HEK293T (cell line): Measurements from ENCODE around the gene DRAP1.
A peak's percentile ranks its signal among the peaks of the same experiment; 100 is the strongest.

Experiments
- CTCF ChIA-PET: fragments of 350-600 bp; formaldehyde crosslinking; extraction: SDS; loops from one replicate; lab custom pipeline; 2021; ENCODE audit warnings: antibody characterized with exemption, inconsistent platforms; lab: Yijun Ruan, JAX
- POLR2A ChIA-PET: fragments of 350-600 bp; formaldehyde crosslinking; extraction: SDS; loops from one replicate; lab custom pipeline; 2020; ENCODE audit warnings: antibody characterized with exemption, inconsistent platforms; lab: Yijun Ruan, JAX
- DNase-seq: peaks from one replicate; pipeline ENCODE4 v3.0.0; 2012; ENCODE audit warnings: mixed read lengths; ENCODE audit errors: extremely low spot score
- ARNT ChIP-seq: fragments of 450-650 bp; IDR thresholded peaks from 2 replicates; pipeline ENCODE4 v1.6.1; 2017; ENCODE audit warnings: mild to moderate bottlenecking
- BHLHE40 ChIP-seq: fragments of 450-650 bp; IDR thresholded peaks from 2 replicates; pipeline ENCODE4 v1.6.1; 2016; ENCODE audit warnings: mild to moderate bottlenecking, moderate library complexity, borderline replicate concordance
- CTBP1 ChIP-seq: fragments of 450-650 bp; IDR thresholded peaks from 2 replicates; pipeline ENCODE4 v1.6.1; 2016; ENCODE audit warnings: borderline replicate concordance
- ELF4 ChIP-seq: fragments of 450-650 bp; IDR thresholded peaks from 2 replicates; pipeline ENCODE4 v1.6.1; 2017; ENCODE audit warnings: antibody characterized with exemption
- FOXA1 ChIP-seq: fragments of 450-650 bp; IDR thresholded peaks from 2 replicates; pipeline ENCODE4 v1.6.1; 2016; ENCODE audit warnings: mild to moderate bottlenecking
- FOXK2 ChIP-seq: fragments of 450-650 bp; IDR thresholded peaks from 2 replicates; pipeline ENCODE4 v1.6.1; 2016; ENCODE audit warnings: mild to moderate bottlenecking
- FOXM1 ChIP-seq: fragments of 450-650 bp; IDR thresholded peaks from 2 replicates; pipeline ENCODE4 v1.6.1; 2017; ENCODE audit warnings: mild to moderate bottlenecking, borderline replicate concordance
- HDGF ChIP-seq: fragments of 450-650 bp; IDR thresholded peaks from 2 replicates; pipeline ENCODE4 v1.6.1; 2017; ENCODE audit warnings: antibody characterized with exemption, borderline replicate concordance
- L3MBTL2 ChIP-seq: fragments of 450-650 bp; conservative IDR thresholded peaks from 2 replicates; pipeline ENCODE4 v1.6.1; 2016; ENCODE audit warnings: mild to moderate bottlenecking
- LEF1 ChIP-seq: fragments of 450-650 bp; IDR thresholded peaks from 2 replicates; pipeline ENCODE4 v1.6.1; 2017; ENCODE audit warnings: mild to moderate bottlenecking, borderline replicate concordance
- NFRKB ChIP-seq: fragments of 450-650 bp; IDR thresholded peaks from 2 replicates; pipeline ENCODE4 v1.6.1; 2016; ENCODE audit warnings: mild to moderate bottlenecking, moderate library complexity
- SP1 ChIP-seq: fragments of 450-650 bp; IDR thresholded peaks from 2 replicates; pipeline ENCODE4 v1.6.1; 2017
- SUZ12 ChIP-seq: fragments of 450-650 bp; IDR thresholded peaks from 2 replicates; pipeline ENCODE4 v1.6.1; 2016; ENCODE audit warnings: mild to moderate bottlenecking
- TARDBP ChIP-seq: fragments of 450-650 bp; IDR thresholded peaks from 2 replicates; pipeline ENCODE4 v1.6.1; 2016
- ZNF384 ChIP-seq: fragments of 450-650 bp; IDR thresholded peaks from 2 replicates; pipeline ENCODE4 v1.6.1; 2016
- TF ChIP-seq, protein P1 (sequence below): fragments of 450-650 bp; IDR thresholded peaks from 2 replicates; pipeline ENCODE4 v1.6.1; 2016

The DRAP1 gene

DNA sequence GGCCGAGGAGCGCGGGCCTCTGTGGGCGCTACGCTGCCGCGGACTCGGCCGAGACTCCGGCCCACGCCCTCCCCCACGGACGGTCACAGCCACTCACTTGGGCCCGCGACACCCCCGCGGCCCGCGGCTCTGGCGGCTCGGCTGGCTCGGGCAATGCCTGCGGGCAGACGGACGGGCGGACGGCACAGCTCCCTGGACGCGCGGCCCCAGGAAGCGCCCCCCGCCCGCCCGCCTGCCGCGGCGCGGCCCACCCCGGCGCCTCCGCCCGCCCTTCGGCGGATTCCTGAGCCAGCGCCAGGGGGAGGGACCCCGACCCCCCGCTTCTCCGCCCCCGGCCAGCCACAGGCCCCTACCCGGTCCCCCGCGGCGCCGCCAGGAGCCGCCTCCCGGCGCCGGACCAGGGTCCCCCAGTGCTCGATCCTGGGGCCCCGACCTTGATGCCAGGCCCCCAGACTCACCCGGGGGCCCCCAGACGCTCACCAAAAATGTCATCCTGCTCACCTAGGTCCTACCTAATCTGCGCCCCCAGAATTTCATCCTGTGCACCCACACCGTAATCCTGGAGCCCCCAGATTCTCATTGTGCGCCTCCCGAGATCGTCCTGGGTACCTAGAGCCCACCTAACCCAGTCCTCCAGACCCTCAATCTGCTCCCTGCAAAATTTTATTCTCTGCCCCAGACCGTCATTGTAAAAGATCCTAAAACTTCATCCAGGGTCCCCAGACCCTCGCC, 46.5 kb upstream of the DRAP1 start, which contains the start of gene EFEMP2:
EFEMP2 (minus strand) TSS at position 215 of the 732 bp plus-strand sequence. CDS start 446 bp downstream, outside the sequence.
- no peak for TF ChIP-seq ARNT
- TF ChIP-seq FOXM1: no peak
- no peak for TF ChIP-seq L3MBTL2
- TF ChIP-seq ZNF384: no peak
- TF ChIP-seq TARDBP: no peak
- no peak for TF ChIP-seq CTBP1
- no peak for TF ChIP-seq LEF1
- no peak for TF ChIP-seq HDGF
- no peak for TF ChIP-seq SUZ12
- TF ChIP-seq BHLHE40: no peak
- TF ChIP-seq, protein P1, sequence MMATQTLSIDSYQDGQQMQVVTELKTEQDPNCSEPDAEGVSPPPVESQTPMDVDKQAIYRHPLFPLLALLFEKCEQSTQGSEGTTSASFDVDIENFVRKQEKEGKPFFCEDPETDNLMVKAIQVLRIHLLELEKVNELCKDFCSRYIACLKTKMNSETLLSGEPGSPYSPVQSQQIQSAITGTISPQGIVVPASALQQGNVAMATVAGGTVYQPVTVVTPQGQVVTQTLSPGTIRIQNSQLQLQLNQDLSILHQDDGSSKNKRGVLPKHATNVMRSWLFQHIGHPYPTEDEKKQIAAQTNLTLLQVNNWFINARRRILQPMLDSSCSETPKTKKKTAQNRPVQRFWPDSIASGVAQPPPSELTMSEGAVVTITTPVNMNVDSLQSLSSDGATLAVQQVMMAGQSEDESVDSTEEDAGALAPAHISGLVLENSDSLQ: no peak
- TF ChIP-seq NFRKB: no peak
- TF ChIP-seq ELF4: no peak
- TF ChIP-seq SP1: no peak
- TF ChIP-seq FOXK2: no peak
- no peak for TF ChIP-seq FOXA1
- ChIA-PET POLR2A (interaction anchor here (3.8 to 17.2 kb wide), 3 partner anchors 12 to 16 kb away, joined by 20 to 289 read pairs (median 97); partner anchors contain the start of genes CCDC85B, CFL1, FIBP and MUS81), CTCF (interaction anchor here (0.6 to 2.5 kb wide), 3 partner anchors 13 to 504 kb away, joined by 3 to 11 read pairs (median 5); partner anchors contain the start of genes FIBP and MUS81)
- no peak for DNase-seq

DNA sequence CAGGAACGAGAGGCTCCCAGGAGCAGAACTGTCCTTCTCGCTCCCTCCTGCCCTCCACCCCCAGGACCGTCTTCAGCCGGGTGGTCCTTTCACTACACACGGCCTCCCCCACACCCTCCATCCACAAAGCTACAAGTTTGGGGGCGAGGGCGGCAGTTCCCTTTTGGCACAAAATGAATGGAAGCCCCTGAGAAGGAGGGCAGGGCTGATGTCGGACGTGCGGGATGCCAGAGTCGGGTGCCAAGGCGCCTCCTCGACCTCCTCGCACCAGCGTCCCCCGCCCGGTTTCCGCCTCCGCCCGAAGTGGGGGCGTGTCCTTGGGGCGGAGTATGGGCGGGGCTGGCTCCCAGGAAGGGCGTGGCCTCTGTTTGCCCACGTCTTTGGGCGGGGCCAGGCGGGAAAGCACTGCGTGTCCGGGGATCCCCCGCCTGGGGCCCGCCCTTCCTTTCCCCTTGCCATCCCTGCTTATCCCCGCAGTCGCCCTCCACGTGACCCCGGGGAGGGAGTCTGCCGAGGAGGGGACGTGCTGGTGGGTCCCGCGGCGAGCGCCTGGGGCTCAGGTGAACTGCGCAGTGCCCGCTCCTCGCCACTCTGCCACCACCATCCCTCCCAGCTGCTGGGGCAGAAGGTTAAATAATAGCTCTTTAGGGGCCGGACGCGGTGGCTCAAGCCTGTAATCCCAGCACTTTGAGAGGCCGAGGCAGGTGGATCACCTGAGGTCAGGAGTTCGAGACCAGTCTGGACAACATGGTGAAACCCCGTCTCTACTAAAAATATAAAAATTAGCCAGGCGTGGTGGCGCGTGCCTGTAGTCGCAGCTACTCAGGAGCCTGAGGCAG, 45.7 kb upstream of the DRAP1 start:
- ChIA-PET POLR2A (interaction anchor here (1.1 to 3.8 kb wide), 4 partner anchors 11 to 17 kb away, joined by 3 to 20 read pairs (median 8); partner anchors contain the start of genes FIBP and MUS81), CTCF (interaction anchor here (1.2 to 2.5 kb wide), 3 partner anchors 11 to 14 kb away, joined by 9 to 11 read pairs (median 11); partner anchors contain the start of genes FIBP and MUS81)
- TF ChIP-seq HDGF (peak; percentile 50; the same call in 1 of the 2 replicates), SP1 (no peak; the same call in 1 of the 2 replicates), L3MBTL2 (peak; percentile 66)
- DNase-seq: peak; percentile 95

DNA sequence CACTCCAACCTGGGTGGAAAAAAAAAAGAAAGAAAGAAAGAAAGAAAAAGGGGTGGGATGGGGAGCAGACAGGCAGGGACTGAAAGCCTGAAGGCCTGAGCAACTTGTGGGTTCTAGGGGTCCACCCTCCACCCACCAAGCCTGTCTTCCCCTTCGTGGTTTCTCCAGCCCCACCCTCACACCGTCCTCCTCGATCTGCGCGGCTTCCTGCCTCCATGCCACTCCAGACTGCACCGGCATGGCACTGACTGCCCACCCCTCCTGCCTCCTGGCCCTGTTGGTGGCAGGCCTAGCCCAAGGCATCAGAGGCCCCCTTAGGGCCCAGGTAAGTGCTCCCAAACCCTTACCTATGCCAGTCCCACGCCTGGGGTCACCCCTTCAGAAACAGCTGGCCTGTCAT, 39.6 kb upstream of the DRAP1 start, which contains the start of gene CTSW:
CTSW (plus strand) TSS at position 221 of the 400 bp plus-strand sequence; CDS start at position 239, 18 bp downstream.
- DNase-seq: no peak
- POLR2A ChIA-PET: interaction anchor here (0.8 to 5.1 kb wide), 3 partner anchors 14 to 21 kb away, joined by 3 to 16 read pairs (median 4); partner anchors contain the start of genes CFL1 and MUS81
- CTCF ChIA-PET: interaction anchor here (1.0 kb wide), 1 partner anchor 20 kb away, joined by 3 read pairs; no protein-coding TSS in a partner anchor
- TF ChIP-seq ZNF384 (no peak), SP1 (no peak), HDGF (no peak), NFRKB (no peak), FOXM1 (no peak), ELF4 (no peak), LEF1 (no peak), FOXA1 (no peak)

DNA sequence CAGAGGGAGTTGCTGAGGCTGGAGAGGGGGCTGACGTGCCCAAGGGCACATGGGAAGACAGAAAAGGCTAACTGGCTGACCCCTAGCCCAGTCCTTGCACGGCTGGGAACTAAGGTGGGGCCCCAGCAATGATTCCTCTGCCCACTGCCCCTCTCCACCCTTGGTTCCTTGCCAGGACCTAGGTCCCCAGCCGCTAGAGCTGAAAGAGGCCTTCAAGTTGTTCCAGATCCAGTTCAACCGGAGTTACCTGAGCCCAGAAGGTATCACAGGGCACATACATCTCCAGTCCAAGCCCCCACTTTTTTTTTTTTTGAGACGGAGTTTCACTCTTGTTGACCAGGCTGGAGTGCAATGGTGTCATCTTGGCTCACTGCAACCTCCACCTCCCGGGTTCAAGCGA, 39.2 kb upstream of the DRAP1 start:
- CTCF ChIA-PET: no interaction called here

DNA sequence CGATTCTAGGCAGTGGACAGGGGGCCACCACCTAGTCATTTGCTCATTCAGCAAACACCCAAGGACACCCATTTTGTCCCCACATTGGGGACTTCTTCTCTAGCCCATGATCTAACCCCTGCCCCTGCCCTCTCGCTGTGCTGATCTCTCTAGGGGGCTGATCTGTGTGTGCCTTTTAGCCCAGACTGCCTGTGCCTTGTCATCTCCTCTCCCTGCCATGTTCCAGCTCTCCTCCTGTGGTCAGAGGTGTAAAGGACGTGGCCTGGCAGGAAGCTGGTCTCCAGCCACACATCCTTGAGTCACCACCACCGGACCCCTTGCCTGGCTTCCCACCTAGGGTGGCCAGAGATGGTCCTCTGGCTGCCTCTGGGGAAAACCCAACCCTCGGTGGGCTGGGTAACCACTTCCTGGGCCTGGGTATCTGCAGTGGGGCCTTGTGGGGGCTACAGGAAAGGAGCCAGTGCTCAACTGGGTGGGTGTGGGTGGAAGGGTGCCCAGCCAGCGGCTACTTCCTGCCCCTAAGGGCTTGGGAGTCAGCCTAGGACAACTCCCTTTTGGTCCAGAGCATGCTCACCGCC, 38.3 kb upstream of the DRAP1 start:
- ChIA-PET POLR2A (interaction anchor here (1.0 to 5.1 kb wide), 4 partner anchors 8 to 21 kb away, joined by 3 to 16 read pairs (median 6); partner anchors contain the start of gene MUS81), CTCF (no interaction called here)
- TF ChIP-seq ELF4: no peak
- no peak for TF ChIP-seq ARNT
- TF ChIP-seq L3MBTL2: no peak
- no peak for TF ChIP-seq HDGF
- no peak for TF ChIP-seq FOXK2
- TF ChIP-seq LEF1: no peak
- TF ChIP-seq SUZ12: no peak
- TF ChIP-seq NFRKB: no peak
- TF ChIP-seq FOXM1: no peak
- no peak for TF ChIP-seq SP1
- TF ChIP-seq CTBP1: no peak
- TF ChIP-seq ZNF384: no peak
- TF ChIP-seq, protein P1: no peak
- no peak for TF ChIP-seq BHLHE40
- no peak for TF ChIP-seq FOXA1
- TF ChIP-seq TARDBP: no peak
- no peak for DNase-seq

More for the DNA sequence above, 39.2 kb upstream of the DRAP1 start:
- TF ChIP-seq ARNT: no peak
- no peak for TF ChIP-seq FOXM1
- POLR2A ChIA-PET: interaction anchor here (0.8 to 5.1 kb wide), 4 partner anchors 9 to 20 kb away, joined by 3 to 16 read pairs (median 6); partner anchors contain the start of gene MUS81
- no peak for DNase-seq
